A549 (cell line): ENCODE results near the gene RAI2. TPM values are rescaled to one million over a fixed set of nuclear protein-coding genes. Genes with fewer than 3 reads are reported as not detected.

ENCODE experiments used
- ATAC-seq, 2 experiments: fragments of 200-7000 bp in 1 of 2; fragments of >200 bp in 1 of 2; cut with Nextera tagmentation in 1 of 2; cut with Tn5 transposase in 1 of 2; 3 replicates each; pipeline versions ENCODE4 v1.8.0 to v1.9.1; 2018 to 2020; ENCODE audit warnings: mild to moderate bottlenecking in 1 of 2, moderate library complexity in 1 of 2
- CTCF ChIA-PET: fragments of 300-600 bp; sonication (Branson Sonifier 250); formaldehyde crosslinking; extraction: SDS; loops from one replicate; lab custom pipeline; 2021; ENCODE audit warnings: antibody characterized with exemption, inconsistent platforms; lab: Yijun Ruan, JAX
- POLR2A ChIA-PET: fragments of 350-600 bp; formaldehyde crosslinking; extraction: SDS; loops from one replicate; lab custom pipeline; 2021; ENCODE audit warnings: antibody characterized with exemption, inconsistent platforms; lab: Yijun Ruan, JAX
- DNase-seq, 2 experiments: peaks; one replicate each; pipeline versions ENCODE4 v3.0.0 to v3.0.0-alpha.2; 2011 to 2016; ENCODE audit warnings: low read depth in 1 of 2, low spot score in 1 of 2
- FAIRE-seq: peaks from 2 replicates; lab custom pipeline; 2011; peaks lifted over from hg19 to GRCh38; lab: Jason Lieb, UNC
- H3K27ac ChIP-seq, 2 experiments: fragments of >200 bp; sonication (Bioruptor Twin); formaldehyde crosslinking; 3 replicates each; pipeline ENCODE4 v1.5.1; 2016 to 2017
- H3K4me1 ChIP-seq: fragments of >200 bp; sonication (Bioruptor Twin); formaldehyde crosslinking; 3 replicates; pipeline ENCODE4 v1.6.1; 2016
- H3K4me2 ChIP-seq: fragments of >200 bp; sonication (Bioruptor Twin); formaldehyde crosslinking; 3 replicates; pipeline ENCODE4 v1.6.1; 2016
- H3K4me3 ChIP-seq: fragments of >200 bp; sonication (Bioruptor Twin); formaldehyde crosslinking; 3 replicates; pipeline ENCODE4 v1.5.1; 2016
- H3K9me3 ChIP-seq: fragments of >200 bp; sonication (Bioruptor Twin); formaldehyde crosslinking; 3 replicates; pipeline ENCODE4 v1.6.1; 2016
- BHLHE40 ChIP-seq: IDR thresholded peaks from 2 replicates; pipeline ENCODE4 v1.6.1; 2012; ENCODE audit warnings: low read depth, low read length, inconsistent platforms
- CBX8 ChIP-seq: fragments of 200-600 bp; sonication (generic); IDR thresholded peaks from 2 replicates; pipeline ENCODE4 v1.6.1; 2016
- CEBPB ChIP-seq, 2 experiments: fragments of >200 bp in 1 of 2; sonication (Bioruptor Twin) in 1 of 2; formaldehyde crosslinking in 1 of 2; IDR thresholded peaks; 2 replicates each; pipeline ENCODE4 v1.6.1; 2012 to 2016
- FOSB ChIP-seq: fragments of 250-450 bp; sonication (Bioruptor Pico); IDR thresholded peaks from 2 replicates; pipeline ENCODE4 v1.5.0; 2020; ENCODE audit warnings: mild to moderate bottlenecking, moderate library complexity
- FOSL2 ChIP-seq, 2 experiments: fragments of 450-650 bp in 1 of 2; fragments of >200 bp in 1 of 2; sonication (Bioruptor Twin) in 1 of 2; formaldehyde crosslinking; IDR thresholded peaks; 2 replicates each; pipeline versions ENCODE4 v1.5.0 to v1.6.1; 2016 to 2020; ENCODE audit warnings: mild to moderate bottlenecking in 1 of 2, moderate library complexity in 1 of 2
- FOXS1 ChIP-seq: fragments of 250-450 bp; sonication (Bioruptor Pico); IDR thresholded peaks from 2 replicates; pipeline ENCODE4 v1.5.0; 2020; ENCODE audit warnings: mild to moderate bottlenecking, moderate library complexity
- GATA3 ChIP-seq: IDR thresholded peaks from 2 replicates; pipeline ENCODE4 v1.6.1; 2012; ENCODE audit warnings: borderline replicate concordance
- HDAC2 ChIP-seq: fragments of 200-600 bp; sonication (generic); IDR thresholded peaks from 2 replicates; pipeline ENCODE4 v1.6.1; 2016
- HOXB13 ChIP-seq: fragments of 250-450 bp; sonication (Bioruptor Pico); IDR thresholded peaks from 2 replicates; pipeline ENCODE4 v1.5.0; 2020; ENCODE audit warnings: low read depth, mild to moderate bottlenecking, moderate library complexity
- JUN ChIP-seq, 2 experiments: fragments of >200 bp; sonication (Bioruptor Twin); formaldehyde crosslinking; IDR thresholded peaks; 2 replicates in 1 of 2; 3 replicates in 1 of 2; pipeline ENCODE4 v1.6.1; 2016 to 2017
- JUNB ChIP-seq: fragments of >200 bp; sonication (Bioruptor Twin); formaldehyde crosslinking; IDR thresholded peaks from 2 replicates; pipeline ENCODE4 v1.6.1; 2016
- KDM1A ChIP-seq: fragments of 200-600 bp; sonication (generic); IDR thresholded peaks from 2 replicates; pipeline ENCODE4 v1.6.1; 2016; ENCODE audit warnings: low read depth, mild to moderate bottlenecking
- KDM5A ChIP-seq: fragments of 200-600 bp; sonication (generic); IDR thresholded peaks from 2 replicates; pipeline ENCODE4 v1.6.1; 2016; ENCODE audit warnings: antibody characterized with exemption, mild to moderate bottlenecking
- MAFK ChIP-seq: fragments of 450-650 bp; IDR thresholded peaks from 2 replicates; pipeline ENCODE4 v1.6.1; 2014; ENCODE audit not compliant: partially characterized antibody
- MYC ChIP-seq: IDR thresholded peaks from 2 replicates; pipeline ENCODE4 v1.6.1; 2012; ENCODE audit warnings: mild to moderate bottlenecking, inconsistent platforms, low read length, improper control_type of control experiment, borderline replicate concordance
- NFE2L2 ChIP-seq: fragments of 150-350 bp; conservative IDR thresholded peaks from 2 replicates; pipeline ENCODE4 v1.6.1; 2014; ENCODE audit warnings: low read length
- NPAS2 ChIP-seq: fragments of 250-450 bp; sonication (Bioruptor Pico); IDR thresholded peaks from 2 replicates; pipeline ENCODE4 v1.8.0; 2022; ENCODE audit warnings: mild to moderate bottlenecking, moderate library complexity, borderline replicate concordance
- NR3C1 ChIP-seq: fragments of >200 bp; sonication (Bioruptor Twin); formaldehyde crosslinking; IDR thresholded peaks from 3 replicates; pipeline ENCODE4 v1.6.1; 2017
- PHF8 ChIP-seq: fragments of 200-600 bp; sonication (generic); IDR thresholded peaks from 2 replicates; pipeline ENCODE4 v1.6.1; 2016; ENCODE audit warnings: low read depth, mild to moderate bottlenecking, antibody characterized with exemption, moderate library complexity, borderline replicate concordance
- POLR2A ChIP-seq: IDR thresholded peaks from 2 replicates; pipeline ENCODE4 v1.6.1; 2012; ENCODE audit warnings: mild to moderate bottlenecking, low read length
- RCOR1 ChIP-seq: fragments of 150-350 bp; IDR thresholded peaks from 2 replicates; pipeline ENCODE4 v1.6.1; 2014; ENCODE audit warnings: antibody characterized with exemption, low read length, low read depth
- RFX5 ChIP-seq: fragments of 450-650 bp; IDR thresholded peaks from 2 replicates; pipeline ENCODE4 v1.7.1; 2014; ENCODE audit warnings: antibody characterized with exemption, mild to moderate bottlenecking, moderate library complexity
- RNF2 ChIP-seq: fragments of 200-600 bp; sonication (generic); IDR thresholded peaks from 2 replicates; pipeline ENCODE4 v1.6.1; 2016; ENCODE audit warnings: low read depth, mild to moderate bottlenecking, antibody characterized with exemption, moderate library complexity, borderline replicate concordance
- ZC3H11A ChIP-seq: fragments of 450-650 bp; IDR thresholded peaks from 2 replicates; pipeline ENCODE4 v1.6.1; 2014; ENCODE audit warnings: antibody characterized with exemption, mild to moderate bottlenecking
- ZNF302 ChIP-seq: fragments of 250-450 bp; sonication (Bioruptor Pico); IDR thresholded peaks from 2 replicates; pipeline ENCODE4 v1.9.0; 2021; ENCODE audit warnings: inconsistent platforms, mild to moderate bottlenecking, moderate library complexity
- WGBS: methylation state at CpG from one replicate; pipeline ENCODE4 v1.1.6; 2017; ENCODE audit errors: missing lambda C conversion rate; 5-methylcytosine and 5-hydroxymethylcytosine counted together
- polyA plus RNA-seq, 4 experiments: library from polyadenylated mRNA; depleted of rRNA in 3 of 4; stranded (reverse); fragments of >200 nt; fragmentation: RNase III in 1 of 4; extraction: RNeasy Plus Mini Kit Qiagen cat#74134 plus additional on column Dnase treatment in 1 of 4; gene quantifications; 2 replicates in 3 of 4; 3 replicates in 1 of 4; pipeline ENCODE4 v1.2.3, GENCODE V29; 2011 to 2017
- TF ChIP-seq, protein P1 (sequence below): fragments of >200 bp; sonication (Bioruptor Twin); formaldehyde crosslinking; IDR thresholded peaks from 2 replicates; pipeline ENCODE4 v1.6.1; 2016

The RAI2 gene
- polyA plus RNA-seq, 2 of the 4 experiments (the other 2 are of a cell fraction) = not detected

DNA sequence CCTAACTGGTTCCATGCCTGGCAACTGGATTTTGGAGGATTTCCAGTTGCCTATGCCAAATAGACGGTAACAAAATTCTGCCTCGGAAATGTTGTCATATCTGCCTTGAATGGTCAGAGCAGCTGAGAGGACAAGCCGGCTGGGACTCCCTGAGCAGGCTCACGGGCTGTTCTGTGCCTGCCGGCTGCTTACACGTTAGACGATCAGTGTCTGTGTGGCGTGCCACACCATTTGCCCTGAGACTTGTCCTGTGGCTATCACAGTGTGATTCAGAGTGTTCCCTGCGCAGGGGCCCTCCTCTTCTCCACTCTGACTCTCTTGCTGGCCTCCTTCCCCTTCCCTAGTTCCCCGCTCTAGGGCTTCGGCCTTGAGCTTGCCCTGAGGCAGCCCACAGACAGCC lies 42.4 kb downstream of the RAI2 start:
- FAIRE-seq (no peak), ATAC-seq (no peak), DNase-seq (no peak)
- Histone ChIP-seq H3K4me2 (no peak overlapping the region), H3K4me1 (peaks cover 9% of the 10 kb centered on the region; the same call in 1 of the 3 replicates), H3K27ac (no peak overlapping the region), H3K9me3 (no peaks in the 10 kb centered on the region), H3K4me3 (no peak overlapping the region)
- CTCF ChIA-PET = interaction anchor here (0.7 kb wide), 1 partner anchor 107 kb away, joined by 3 read pairs; no protein-coding TSS in a partner anchor
- WGBS = 62% methylated on average over 11 of the region's 11 CpGs
- TF ChIP-seq KDM1A (no peak), CEBPB (IDR thresholded peaks at IDR 0.05) (no peak), RCOR1 (no peak), ZNF302 (CRISPR knock-in tag) (no peak), FOSL2 (IDR thresholded peaks at IDR 0.05) (no peak), FOSL2 (CRISPR knock-in tag; IDR thresholded peaks at IDR 0.05) (no peak), JUN (IDR thresholded peaks at IDR 0.05) (no peak), NR3C1 (no peak), RFX5 (no peak), POLR2A (no peak)
- POLR2A ChIA-PET = no interaction called here

DNA sequence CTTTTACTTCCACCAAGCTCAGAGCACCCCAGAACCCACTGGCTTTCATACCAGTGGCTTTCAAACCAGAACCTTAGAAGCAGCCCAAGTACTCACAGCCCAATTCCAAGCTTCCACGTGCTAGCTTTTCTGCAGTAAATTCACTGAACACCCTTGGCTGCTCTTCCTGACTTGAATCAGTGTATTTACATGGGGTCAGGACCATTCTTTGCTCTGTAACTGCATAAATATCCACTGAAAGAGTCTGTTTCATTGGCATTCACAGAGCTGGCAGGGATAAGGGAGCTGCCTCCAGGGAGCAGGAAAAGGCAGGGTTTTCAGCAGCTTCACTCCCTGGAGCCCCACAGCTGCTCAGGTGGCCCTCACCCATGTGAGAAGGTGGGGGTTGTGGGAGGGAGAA lies 43.8 kb downstream of the RAI2 start:
- Histone ChIP-seq H3K4me1 (peaks cover 9% of the 10 kb centered on the region; the same call in 1 of the 3 replicates), H3K27ac (no peak overlapping the region), H3K4me3 (no peak overlapping the region), H3K4me2 (no peak overlapping the region), H3K9me3 (no peaks in the 10 kb centered on the region)
- ATAC-seq (no peak), DNase-seq (no peak), FAIRE-seq (peak; percentile 36)
- 20% methylated on average over 1 of the region's 1 CpG for WGBS
- ChIA-PET POLR2A (no interaction called here), CTCF (interaction anchor here (1.0 kb wide), 1 partner anchor 39 kb away, joined by 4 read pairs; no protein-coding TSS in a partner anchor)
- TF ChIP-seq ZC3H11A (no peak), RFX5 (no peak)

DNA sequence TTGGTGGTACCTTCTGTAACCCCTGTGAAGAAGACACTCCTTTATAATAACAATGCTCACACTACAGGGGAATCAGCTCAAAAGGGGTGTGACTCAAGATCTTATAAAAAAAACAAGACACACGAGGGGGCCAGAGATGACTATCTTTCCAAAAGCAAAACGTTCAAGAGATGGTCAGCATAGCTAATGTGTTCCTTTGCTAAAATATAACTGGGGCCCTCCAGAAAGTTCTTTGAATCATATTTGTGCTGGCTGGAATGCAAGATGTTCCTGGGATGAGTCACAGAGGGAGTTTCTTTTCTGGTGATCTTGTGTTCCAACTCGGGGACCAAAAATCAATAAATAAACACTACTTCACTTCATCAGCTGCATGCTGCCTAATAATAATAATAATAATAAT lies 46.5 kb downstream of the RAI2 start:
- ChIA-PET POLR2A (no interaction called here), CTCF (no interaction called here)
- no peak for DNase-seq
- no peak for FAIRE-seq
- H3K27ac ChIP-seq = no peak overlapping the region
- peak overlapping the region; percentile 42; the same call in 2 of the 3 replicates for H3K4me2 ChIP-seq
- no peak for TF ChIP-seq ZNF302 (CRISPR knock-in tag)
- TF ChIP-seq, protein P1, sequence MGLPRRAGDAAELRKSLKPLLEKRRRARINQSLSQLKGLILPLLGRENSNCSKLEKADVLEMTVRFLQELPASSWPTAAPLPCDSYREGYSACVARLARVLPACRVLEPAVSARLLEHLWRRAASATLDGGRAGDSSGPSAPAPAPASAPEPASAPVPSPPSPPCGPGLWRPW = no peak
- no peak overlapping the region for H3K4me3 ChIP-seq
- WGBS = 0% methylated on average over 3 of the region's 3 CpGs
- H3K4me1 ChIP-seq = peaks cover 9% of the 10 kb centered on the region; the same call in 1 of the 3 replicates
- no peaks in the 10 kb centered on the region for H3K9me3 ChIP-seq
- ATAC-seq = no peak

DNA sequence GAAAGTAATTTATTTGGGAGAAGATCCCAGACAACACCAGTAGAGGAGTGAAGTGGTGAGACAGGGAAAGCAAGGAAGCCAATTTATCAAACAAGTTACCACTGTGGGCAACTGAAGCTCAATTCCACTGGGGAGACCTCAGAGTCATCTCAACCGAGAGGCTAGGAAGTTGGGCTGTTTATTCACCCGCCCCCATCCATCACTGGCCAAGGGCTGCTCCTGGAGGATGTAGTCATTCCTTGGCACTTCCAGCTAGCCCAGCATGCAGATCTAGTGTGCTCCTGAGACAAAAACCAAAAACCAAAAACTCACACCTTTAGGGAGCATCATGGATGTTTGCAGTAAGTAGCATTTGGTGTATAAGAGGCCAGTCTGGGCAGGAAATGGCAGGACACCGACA lies 47.0 kb downstream of the RAI2 start:
- POLR2A ChIA-PET = no interaction called here
- H3K4me3 ChIP-seq = no peak overlapping the region
- peaks cover 9% of the 10 kb centered on the region; the same call in 1 of the 3 replicates for H3K4me1 ChIP-seq
- no peak for ATAC-seq
- peak overlapping the region; percentile 42; the same call in 2 of the 3 replicates for H3K4me2 ChIP-seq
- peak; percentile 32 for FAIRE-seq
- H3K27ac ChIP-seq = no peak overlapping the region
- TF ChIP-seq BHLHE40 (no peak), HDAC2 (no peak), HOXB13 (CRISPR knock-in tag) (no peak), JUNB (no peak), GATA3 (no peak), FOSL2 (IDR thresholded peaks at IDR 0.05) (no peak), FOSL2 (CRISPR knock-in tag; IDR thresholded peaks at IDR 0.05) (no peak), KDM5A (no peak), KDM1A (no peak), NFE2L2 (no peak), FOSB (no peak), FOXS1 (CRISPR knock-in tag) (no peak), MYC (no peak), MAFK (no peak), RNF2 (no peak), CBX8 (no peak), NPAS2 (CRISPR knock-in tag) (no peak), PHF8 (no peak)
- TF ChIP-seq, protein P1 = no peak
- TF ChIP-seq, all 56 proteins: peak for 0
- no peak for DNase-seq
- 55% methylated on average over 3 of the region's 3 CpGs for WGBS
- CTCF ChIA-PET = no interaction called here
- no peaks in the 10 kb centered on the region for H3K9me3 ChIP-seq
